ENCODE measurements around the gene FYB1. TPM values are rescaled to one million over a fixed set of nuclear protein-coding genes. Genes with fewer than 3 reads are reported as not detected.

FYB1 gene
- total RNA-seq, 1 experiment from 2014 or later = 0.46 TPM

DNA sequence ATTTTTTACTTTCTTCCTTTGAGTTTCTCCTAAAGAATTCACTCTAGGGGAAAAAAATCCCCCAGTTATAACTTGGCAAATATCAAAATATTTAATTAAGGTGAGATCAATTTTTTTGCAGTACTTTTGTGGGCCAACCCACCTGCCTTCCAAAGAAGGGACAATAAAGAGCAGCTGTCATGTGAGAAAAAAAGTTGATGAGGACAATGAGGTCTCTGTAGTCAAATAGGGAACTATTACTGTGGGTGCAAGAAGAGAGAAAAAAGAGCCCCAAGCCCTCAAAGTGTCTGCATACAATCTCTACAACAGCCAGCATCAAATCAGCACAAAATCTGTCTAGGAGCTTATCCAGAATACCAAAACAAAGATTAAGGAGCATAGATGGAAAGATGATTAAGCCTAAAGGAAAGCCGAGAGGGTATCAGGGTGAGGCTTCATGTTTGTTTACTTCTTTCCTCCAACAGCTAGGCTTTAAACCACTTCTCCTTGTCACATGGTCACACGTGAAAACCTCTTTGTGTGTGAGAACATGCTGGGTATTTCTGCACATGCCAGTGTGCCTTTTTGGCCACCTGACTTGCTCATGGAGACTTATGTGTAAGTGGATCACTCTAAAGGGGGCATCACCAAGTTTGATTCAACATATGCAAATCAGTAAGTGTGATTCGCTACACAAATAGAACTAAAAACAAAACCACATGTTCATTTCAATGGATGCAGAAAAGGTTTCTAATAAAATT is 19.2 kb upstream of the FYB1 start:
- BruUV-seq (replicated peaks) = no TSS peak
- TF ChIP-seq, protein P1, sequence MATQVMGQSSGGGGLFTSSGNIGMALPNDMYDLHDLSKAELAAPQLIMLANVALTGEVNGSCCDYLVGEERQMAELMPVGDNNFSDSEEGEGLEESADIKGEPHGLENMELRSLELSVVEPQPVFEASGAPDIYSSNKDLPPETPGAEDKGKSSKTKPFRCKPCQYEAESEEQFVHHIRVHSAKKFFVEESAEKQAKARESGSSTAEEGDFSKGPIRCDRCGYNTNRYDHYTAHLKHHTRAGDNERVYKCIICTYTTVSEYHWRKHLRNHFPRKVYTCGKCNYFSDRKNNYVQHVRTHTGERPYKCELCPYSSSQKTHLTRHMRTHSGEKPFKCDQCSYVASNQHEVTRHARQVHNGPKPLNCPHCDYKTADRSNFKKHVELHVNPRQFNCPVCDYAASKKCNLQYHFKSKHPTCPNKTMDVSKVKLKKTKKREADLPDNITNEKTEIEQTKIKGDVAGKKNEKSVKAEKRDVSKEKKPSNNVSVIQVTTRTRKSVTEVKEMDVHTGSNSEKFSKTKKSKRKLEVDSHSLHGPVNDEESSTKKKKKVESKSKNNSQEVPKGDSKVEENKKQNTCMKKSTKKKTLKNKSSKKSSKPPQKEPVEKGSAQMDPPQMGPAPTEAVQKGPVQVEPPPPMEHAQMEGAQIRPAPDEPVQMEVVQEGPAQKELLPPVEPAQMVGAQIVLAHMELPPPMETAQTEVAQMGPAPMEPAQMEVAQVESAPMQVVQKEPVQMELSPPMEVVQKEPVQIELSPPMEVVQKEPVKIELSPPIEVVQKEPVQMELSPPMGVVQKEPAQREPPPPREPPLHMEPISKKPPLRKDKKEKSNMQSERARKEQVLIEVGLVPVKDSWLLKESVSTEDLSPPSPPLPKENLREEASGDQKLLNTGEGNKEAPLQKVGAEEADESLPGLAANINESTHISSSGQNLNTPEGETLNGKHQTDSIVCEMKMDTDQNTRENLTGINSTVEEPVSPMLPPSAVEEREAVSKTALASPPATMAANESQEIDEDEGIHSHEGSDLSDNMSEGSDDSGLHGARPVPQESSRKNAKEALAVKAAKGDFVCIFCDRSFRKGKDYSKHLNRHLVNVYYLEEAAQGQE (IDR thresholded peaks at IDR 0.05; ENCODE audit: insufficient read depth in 1 of 2, low read depth in 2 of 2, low read length in 1 of 2) = no peak
- 0 out of 2 replicates have a peak, but pooled peaks cover 3% of the 10 kb centered on the region for H3K27me3 ChIP-seq (ENCODE audit: control insufficient read depth, insufficient read depth, low read length)
- no peak for DNase-seq (ENCODE audit: low read depth, low spot score)
- H3K4me1 ChIP-seq (ENCODE audit: control insufficient read depth, insufficient read depth, low read length) = no peaks in the 10 kb centered on the region
- H3K27ac ChIP-seq (ENCODE audit: low read length) = no peak overlapping the region
- H3K9me3 ChIP-seq (ENCODE audit: control insufficient read depth, insufficient read depth, low read depth, low read length) = no peaks in the 10 kb centered on the region
- ChIA-PET CTCF (no interaction called here), POLR2A (no interaction called here)
- no peak overlapping the region for H3K4me3 ChIP-seq (ENCODE audit: low read depth in 2 of 2, low read length in 2 of 2)
- intact Hi-C loops (cut with micrococcal nuclease; ENCODE audit: unreplicated experiment) (no loop called here), in situ Hi-C loops (cut with HindIII; ENCODE audit: low pct_unique_long_range_greater_than_20kb, low sequenced_read_pairs) (no loop called here)
- ATAC-seq = no peak
- H3K36me3 ChIP-seq (ENCODE audit: control insufficient read depth, insufficient read depth, low read length) = no peaks in the 10 kb centered on the region

DNA sequence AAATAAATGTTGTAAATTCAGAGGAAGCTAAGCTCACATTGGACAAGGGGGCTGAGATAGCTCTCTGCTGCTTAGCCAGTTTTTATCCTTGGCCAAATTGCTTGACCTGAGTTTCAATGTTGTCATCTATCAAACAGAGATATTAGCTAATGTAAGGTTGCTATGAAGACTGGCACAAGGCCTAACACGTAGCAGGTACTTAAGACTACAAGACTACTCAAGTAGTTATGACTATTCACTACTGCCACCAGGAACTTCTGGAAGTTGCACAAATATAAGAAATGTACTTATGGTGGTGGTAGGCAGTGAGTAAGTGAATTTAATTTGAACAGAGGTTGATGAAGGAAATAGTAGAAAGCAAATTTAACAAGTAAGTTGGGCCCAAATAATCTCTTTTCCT is 17.4 kb upstream of the FYB1 start:
- POLR2A ChIA-PET = no interaction called here
- DNase-seq (ENCODE audit: low read depth, low spot score) (no peak), ATAC-seq (no peak)
- BruUV-seq (replicated peaks) = no TSS peak
- Histone ChIP-seq H3K9me3 (ENCODE audit: control insufficient read depth, insufficient read depth, low read depth, low read length) (no peaks in the 10 kb centered on the region), H3K27me3 (ENCODE audit: control insufficient read depth, insufficient read depth, low read length) (0 out of 2 replicates have a peak, but pooled peaks cover 3% of the 10 kb centered on the region), H3K36me3 (ENCODE audit: control insufficient read depth, insufficient read depth, low read length) (no peaks in the 10 kb centered on the region), H3K27ac (ENCODE audit: low read length) (no peak overlapping the region), H3K4me1 (ENCODE audit: control insufficient read depth, insufficient read depth, low read length) (no peaks in the 10 kb centered on the region), H3K4me3 (ENCODE audit: low read depth in 2 of 2, low read length in 2 of 2) (no peak overlapping the region)
- intact Hi-C loops (cut with micrococcal nuclease; ENCODE audit: unreplicated experiment) = no loop called here
- TF ChIP-seq SIN3A (IDR thresholded peaks at IDR 0.05; ENCODE audit: borderline replicate concordance, insufficient read depth, low read depth, low read length) (no peak), TCF7L2 (IDR thresholded peaks at IDR 0.05; ENCODE audit: low read depth, low read length) (no peak)
- TF ChIP-seq, protein P2, sequence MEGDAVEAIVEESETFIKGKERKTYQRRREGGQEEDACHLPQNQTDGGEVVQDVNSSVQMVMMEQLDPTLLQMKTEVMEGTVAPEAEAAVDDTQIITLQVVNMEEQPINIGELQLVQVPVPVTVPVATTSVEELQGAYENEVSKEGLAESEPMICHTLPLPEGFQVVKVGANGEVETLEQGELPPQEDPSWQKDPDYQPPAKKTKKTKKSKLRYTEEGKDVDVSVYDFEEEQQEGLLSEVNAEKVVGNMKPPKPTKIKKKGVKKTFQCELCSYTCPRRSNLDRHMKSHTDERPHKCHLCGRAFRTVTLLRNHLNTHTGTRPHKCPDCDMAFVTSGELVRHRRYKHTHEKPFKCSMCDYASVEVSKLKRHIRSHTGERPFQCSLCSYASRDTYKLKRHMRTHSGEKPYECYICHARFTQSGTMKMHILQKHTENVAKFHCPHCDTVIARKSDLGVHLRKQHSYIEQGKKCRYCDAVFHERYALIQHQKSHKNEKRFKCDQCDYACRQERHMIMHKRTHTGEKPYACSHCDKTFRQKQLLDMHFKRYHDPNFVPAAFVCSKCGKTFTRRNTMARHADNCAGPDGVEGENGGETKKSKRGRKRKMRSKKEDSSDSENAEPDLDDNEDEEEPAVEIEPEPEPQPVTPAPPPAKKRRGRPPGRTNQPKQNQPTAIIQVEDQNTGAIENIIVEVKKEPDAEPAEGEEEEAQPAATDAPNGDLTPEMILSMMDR (IDR thresholded peaks at IDR 0.05) = no peak
- TF ChIP-seq, protein P1 (IDR thresholded peaks at IDR 0.05; ENCODE audit: insufficient read depth in 1 of 2, low read depth in 2 of 2, low read length in 1 of 2) = no peak
- CTCF ChIA-PET = no interaction called here
- in situ Hi-C loops (cut with HindIII; ENCODE audit: low pct_unique_long_range_greater_than_20kb, low sequenced_read_pairs) = no loop called here

Data from Panc1 (cell line).